Measurements from ENCODE around the gene CDC5L. TPM values are rescaled to one million over a fixed set of nuclear protein-coding genes. Genes with fewer than 3 reads are reported as not detected.
A peak's percentile ranks its signal among the peaks of the same experiment; 100 is the strongest.

Gene CDC5L
- polyA plus RNA-seq, 3 donors from 2014 or later: 8.1 to 16.6 (median 10.6) TPM

- Mint-ChIP-seq H3K27ac (no peak overlapping the region), H3K4me1 (no peaks in the 10 kb centered on the region), H3K36me3 (no peaks in the 10 kb centered on the region), H3K27me3 (ENCODE audit: low read depth in 3 of 3) (peaks cover 4 to 6% (median 5%) of the 10 kb centered on the region in 3 donors), H3K4me3 (no peak overlapping the region), H3K9me3 (no peaks in the 10 kb centered on the region)
- no peak for DNase-seq
These were observed 31.9 kb upstream of the CDC5L start for GRCh38 chr6:44355640-44356039.

- no peak for DNase-seq
- Mint-ChIP-seq H3K27ac (no peak overlapping the region), H3K4me3 (no peak overlapping the region), H3K9me3 (no peaks in the 10 kb centered on the region), H3K4me1 (no peaks in the 10 kb centered on the region), H3K27me3 (ENCODE audit: low read depth in 3 of 3) (peaks cover 4 to 6% (median 5%) of the 10 kb centered on the region in 3 donors), H3K36me3 (no peaks in the 10 kb centered on the region)
These were observed 31.0 kb upstream of the CDC5L start for GRCh38 chr6:44356487-44356886.

GRCh38 chr6:44359973-44360372 lies 27.5 kb upstream of the CDC5L start:
- H3K9me3 Mint-ChIP-seq: no peaks in the 10 kb centered on the region

GRCh38 chr6:44361947-44362346 lies 25.6 kb upstream of the CDC5L start:
- Mint-ChIP-seq H3K4me3 (no peak overlapping the region), H3K9me3 (no peaks in the 10 kb centered on the region), H3K36me3 (no peaks in the 10 kb centered on the region), H3K4me1 (no peaks in the 10 kb centered on the region), H3K27ac (no peak overlapping the region), H3K27me3 (ENCODE audit: low read depth in 3 of 3) (peaks cover 4 to 8% (median 6%) of the 10 kb centered on the region in 3 donors)
- DNase-seq: no peak

More at GRCh38 chr6:44359973-44360372, 27.5 kb upstream of the CDC5L start:
- DNase-seq: no peak
- no peak overlapping the region for H3K4me3 Mint-ChIP-seq
- peaks cover 5 to 8% (median 6%) of the 10 kb centered on the region in 3 donors for H3K27me3 Mint-ChIP-seq (ENCODE audit: low read depth in 3 of 3)
- H3K4me1 Mint-ChIP-seq: no peaks in the 10 kb centered on the region
- H3K36me3 Mint-ChIP-seq: no peaks in the 10 kb centered on the region
- H3K27ac Mint-ChIP-seq: no peak overlapping the region

GRCh38 chr6:44363377-44363926 lies 24.1 kb upstream of the CDC5L start:
- peaks cover 4 to 10% (median 8%) of the 10 kb centered on the region in 3 donors for H3K27me3 Mint-ChIP-seq (ENCODE audit: low read depth in 3 of 3)
- no peaks in the 10 kb centered on the region for H3K36me3 Mint-ChIP-seq
- H3K4me3 Mint-ChIP-seq: no peak overlapping the region
- no peak overlapping the region for H3K27ac Mint-ChIP-seq
- no peaks in the 10 kb centered on the region for H3K9me3 Mint-ChIP-seq
- no peaks in the 10 kb centered on the region for H3K4me1 Mint-ChIP-seq
- no peak for DNase-seq

- Mint-ChIP-seq H3K9me3 (no peaks in the 10 kb centered on the region), H3K4me1 (no peaks in the 10 kb centered on the region), H3K4me3 (no peak overlapping the region), H3K36me3 (no peaks in the 10 kb centered on the region), H3K27ac (no peak overlapping the region), H3K27me3 (ENCODE audit: low read depth in 3 of 3) (peaks cover 5 to 9% (median 7%) of the 10 kb centered on the region in 3 donors)
- DNase-seq: no peak
These were observed 20.7 kb upstream of the CDC5L start for GRCh38 chr6:44366781-44367180.

GRCh38 chr6:44367681-44368080 lies 19.8 kb upstream of the CDC5L start:
- Mint-ChIP-seq H3K4me1 (no peaks in the 10 kb centered on the region), H3K27ac (no peak overlapping the region), H3K27me3 (ENCODE audit: low read depth in 3 of 3) (peaks cover 7 to 9% (median 9%) of the 10 kb centered on the region in 3 donors), H3K9me3 (no peaks in the 10 kb centered on the region), H3K36me3 (no peaks in the 10 kb centered on the region), H3K4me3 (no peak overlapping the region)
- DNase-seq: no peak

- H3K27me3 Mint-ChIP-seq (ENCODE audit: low read depth in 3 of 3): peaks cover 3 to 21% (median 9%) of the 10 kb centered on the region in 3 donors
These were observed 14.5 kb upstream of the CDC5L start for GRCh38 chr6:44373051-44373450.

GRCh38 chr6:44373787-44374186 lies 13.7 kb upstream of the CDC5L start:
- Mint-ChIP-seq H3K9me3 (no peaks in the 10 kb centered on the region), H3K36me3 (no peaks in the 10 kb centered on the region), H3K4me3 (no peak overlapping the region), H3K4me1 (no peaks in the 10 kb centered on the region), H3K27me3 (ENCODE audit: low read depth in 3 of 3) (peaks cover 3 to 21% (median 4%) of the 10 kb centered on the region in 3 donors), H3K27ac (no peak overlapping the region)
- no peak for DNase-seq

More at GRCh38 chr6:44373051-44373450, 14.5 kb upstream of the CDC5L start:
- Mint-ChIP-seq H3K27ac (no peak overlapping the region), H3K4me3 (no peak overlapping the region), H3K9me3 (no peaks in the 10 kb centered on the region), H3K36me3 (no peaks in the 10 kb centered on the region), H3K4me1 (no peaks in the 10 kb centered on the region)
- DNase-seq: no peak

GRCh38 chr6:44375071-44375470 lies 12.4 kb upstream of the CDC5L start:
- Mint-ChIP-seq H3K9me3 (no peaks in the 10 kb centered on the region), H3K27me3 (ENCODE audit: low read depth in 3 of 3) (peaks cover 3 to 18% (median 4%) of the 10 kb centered on the region in 3 donors), H3K27ac (no peak overlapping the region), H3K4me3 (no peak overlapping the region), H3K4me1 (no peaks in the 10 kb centered on the region), H3K36me3 (no peaks in the 10 kb centered on the region)
- no peak for DNase-seq

GRCh38 chr6:44377484-44377883 lies 10.0 kb upstream of the CDC5L start:
- Mint-ChIP-seq H3K27me3 (ENCODE audit: low read depth in 3 of 3) (peaks cover 4 to 21% (median 4%) of the 10 kb centered on the region in 3 donors), H3K9me3 (no peaks in the 10 kb centered on the region), H3K27ac (no peak overlapping the region), H3K36me3 (no peaks in the 10 kb centered on the region), H3K4me3 (no peak overlapping the region), H3K4me1 (no peaks in the 10 kb centered on the region)
- no peak for DNase-seq

- no peak for DNase-seq
- Mint-ChIP-seq H3K27ac (no peak overlapping the region), H3K9me3 (no peaks in the 10 kb centered on the region), H3K27me3 (ENCODE audit: low read depth in 3 of 3) (peaks cover 2 to 17% (median 4%) of the 10 kb centered on the region in 3 donors), H3K4me3 (no peak overlapping the region), H3K4me1 (no peaks in the 10 kb centered on the region), H3K36me3 (no peaks in the 10 kb centered on the region)
These were observed 9.5 kb upstream of the CDC5L start for GRCh38 chr6:44377971-44378370.

GRCh38 chr6:44381739-44382138 lies 5.8 kb upstream of the CDC5L start:
- H3K27me3 Mint-ChIP-seq (ENCODE audit: low read depth in 3 of 3): peaks cover 0 to 12% (median 2%) of the 10 kb centered on the region in 3 donors
- no peaks in the 10 kb centered on the region for H3K9me3 Mint-ChIP-seq
- H3K4me3 Mint-ChIP-seq: no peak overlapping the region
- H3K36me3 Mint-ChIP-seq: no peaks in the 10 kb centered on the region
- no peak overlapping the region for H3K27ac Mint-ChIP-seq
- DNase-seq: no peak
- peaks cover 4 to 6% of the 10 kb centered on the region in 2 donors for H3K4me1 Mint-ChIP-seq

- Mint-ChIP-seq H3K27me3 (ENCODE audit: low read depth in 3 of 3) (peaks cover 7 to 17% (median 10%) of the 10 kb centered on the region in 3 donors), H3K9me3 (no peaks in the 10 kb centered on the region), H3K27ac (peak overlapping the region; percentile 88 to 99 (median 96)), H3K4me3 (peak overlapping the region; percentile 91 to 100 (median 96)), H3K36me3 (peaks cover 0 to 2% (median 0%) of the 10 kb centered on the region in 3 donors), H3K4me1 (peaks cover 36 to 43% of the 10 kb centered on the region in 2 donors)
- no peak for DNase-seq
These were observed 1.1 kb upstream of the CDC5L start for GRCh38 chr6:44386364-44386928.

- H3K36me3 Mint-ChIP-seq: peaks cover 0 to 4% (median 0%) of the 10 kb centered on the region in 3 donors
- peak overlapping the region; percentile 91 to 100 (median 96) for H3K4me3 Mint-ChIP-seq
- peak overlapping the region; percentile 88 to 99 (median 96) for H3K27ac Mint-ChIP-seq
- peaks cover 7 to 17% (median 10%) of the 10 kb centered on the region in 3 donors for H3K27me3 Mint-ChIP-seq (ENCODE audit: low read depth in 3 of 3)
- H3K4me1 Mint-ChIP-seq: peaks cover 38 to 43% of the 10 kb centered on the region in 2 donors
- no peaks in the 10 kb centered on the region for H3K9me3 Mint-ChIP-seq
- DNase-seq: no peak
These were observed 569 bp upstream of the CDC5L start for GRCh38 chr6:44386929-44387345.
